NCI-H1105 (cell line): ENCODE results near the gene HOXA11.
A peak's percentile ranks its signal among the peaks of the same experiment; 100 is the strongest.

ENCODE experiments used
- DNase-seq: peaks from one replicate; lab custom pipeline; 2025; lab: John Stamatoyannopoulos, UW

HOXA11 gene

GRCh38 chr7:27205325-27206280, 20.6 kb upstream of the HOXA11 start:
- no peak for DNase-seq

- DNase-seq: no peak
These were observed 19.9 kb upstream of the HOXA11 start for GRCh38 chr7:27204851-27205322.

GRCh38 chr7:27203964-27204594, 19.0 kb upstream of the HOXA11 start:
- no peak for DNase-seq

- DNase-seq: no peak
These were observed 18.4 kb upstream of the HOXA11 start for GRCh38 chr7:27203365-27203953.

GRCh38 chr7:27202862-27203134, 17.8 kb upstream of the HOXA11 start:
- no peak for DNase-seq

GRCh38 chr7:27202018-27202861, 17.2 kb upstream of the HOXA11 start:
- DNase-seq: no peak

- DNase-seq: no peak
These were observed 16.6 kb upstream of the HOXA11 start for GRCh38 chr7:27201580-27202017.

GRCh38 chr7:27200761-27201579, 15.9 kb upstream of the HOXA11 start:
- no peak for DNase-seq

GRCh38 chr7:27199849-27200760, 15.1 kb upstream of the HOXA11 start, which contains the start of gene HOXA13:
TSS of gene HOXA13 (minus strand) at chr7:27200091. CDS start at chr7:27200077, 14 bp downstream.
- peak; percentile 76 for DNase-seq

- peak; percentile 45 for DNase-seq
These were observed 14.1 kb upstream of the HOXA11 start for GRCh38 chr7:27198871-27199801.

- no peak for DNase-seq
These were observed 13.3 kb upstream of the HOXA11 start for GRCh38 chr7:27198138-27198841.

- no peak for DNase-seq
These were observed 12.4 kb upstream of the HOXA11 start for GRCh38 chr7:27197137-27198042.

GRCh38 chr7:27196287-27196767, 11.3 kb upstream of the HOXA11 start:
- peak; percentile 76 for DNase-seq

- no peak for DNase-seq
These were observed 9.8 kb upstream of the HOXA11 start for GRCh38 chr7:27194686-27195379.

GRCh38 chr7:27194002-27194352, 8.9 kb upstream of the HOXA11 start:
- DNase-seq: no peak

GRCh38 chr7:27193335-27194001, 8.4 kb upstream of the HOXA11 start:
- no peak for DNase-seq
